Stimulated activated naive CD8-positive, alpha-beta T cell treated with anti-CD3 and anti-CD28 coated beads, Interleukin-15, Interleukin-2, amounts not matched to agents 100 U/mL and 50 U/mL, for 24 hours (primary cell): ENCODE results near the gene MCOLN3.
A peak's percentile ranks its signal among the peaks of the same experiment; 100 is the strongest.
"Not testable (repeated sequence)": the region's sequence is repeated elsewhere in the genome, so short reads cannot be mapped to it uniquely, and the experiment has no call there.

Experiments
- ATAC-seq: fragments of 150-1000 bp; cut with Tn5 transposase; one replicate; pipeline ENCODE4 v1.10.0; 2021
- DNase-seq: peaks from one replicate; pipeline ENCODE4 v3.0.0; 2021

MCOLN3 gene

GRCh38 chr1:85047472-85048295, 616 bp downstream of the MCOLN3 start:
- DNase-seq (peak; percentile 16), ATAC-seq (peak; percentile 59)

- DNase-seq (no peak), ATAC-seq (no peak)
These were observed 1.2 kb downstream of the MCOLN3 start for GRCh38 chr1:85047144-85047471.

- ATAC-seq (no peak), DNase-seq (no peak)
These were observed 5.9 kb downstream of the MCOLN3 start for GRCh38 chr1:85042413-85042812.

GRCh38 chr1:85041793-85042192, 6.5 kb downstream of the MCOLN3 start:
- no peak for ATAC-seq
- no peak for DNase-seq

- ATAC-seq (no peak), DNase-seq (no peak)
These were observed 15.1 kb downstream of the MCOLN3 start for GRCh38 chr1:85033221-85033620.

- no peak for DNase-seq
- no peak for ATAC-seq
These were observed 17.8 kb downstream of the MCOLN3 start for GRCh38 chr1:85030536-85030935.

- DNase-seq, result no peak
- no peak for ATAC-seq
These were observed 20.1 kb downstream of the MCOLN3 start for GRCh38 chr1:85028151-85028550.

- ATAC-seq, result peak; percentile 81
- peak; percentile 9 for DNase-seq
These were observed 20.9 kb downstream of the MCOLN3 start for GRCh38 chr1:85027242-85027983.

- DNase-seq (no peak), ATAC-seq (no peak)
These were observed 22.4 kb downstream of the MCOLN3 start for GRCh38 chr1:85025940-85026339.

GRCh38 chr1:85024736-85025135, 23.6 kb downstream of the MCOLN3 start:
- ATAC-seq (no peak), DNase-seq (no peak)

GRCh38 chr1:85022700-85023099, 25.6 kb downstream of the MCOLN3 start:
- no peak for ATAC-seq
- DNase-seq, result no peak

GRCh38 chr1:85019994-85020393, 28.3 kb downstream of the MCOLN3 start:
- no peak for ATAC-seq
- no peak for DNase-seq

- DNase-seq (no peak), ATAC-seq (no peak)
These were observed 32.5 kb downstream of the MCOLN3 start for GRCh38 chr1:85015826-85016225.

GRCh38 chr1:85005641-85006040, 42.7 kb downstream of the MCOLN3 start:
- not testable (repeated sequence) for DNase-seq, ATAC-seq

GRCh38 chr1:85001742-85002141, 46.6 kb downstream of the MCOLN3 start:
- DNase-seq, result no peak
- no peak for ATAC-seq

GRCh38 chr1:84998642-84999280, 49.5 kb downstream of the MCOLN3 start:
- ATAC-seq (peak; percentile 48), DNase-seq (peak; percentile 49)

- ATAC-seq (no peak), DNase-seq (peak; percentile 21)
These were observed 50.4 kb downstream of the MCOLN3 start for GRCh38 chr1:84997667-84998600.

GRCh38 chr1:84996846-84997666, 51.2 kb downstream of the MCOLN3 start, which contains the start of gene MCOLN2:
MCOLN2 (minus strand) TSS chr1:84997113; CDS start chr1:84996872, 241 bp downstream.
- ATAC-seq, result peak; percentile 71
- DNase-seq, result peak; percentile 70

- peak; percentile 19 for DNase-seq
- ATAC-seq, result peak; percentile 60
These were observed 52.6 kb downstream of the MCOLN3 start for GRCh38 chr1:84995484-84996334.
